PC-9 (cell line): ENCODE results near the gene TRIML1. TPM values are rescaled to one million over a fixed set of nuclear protein-coding genes. Genes with fewer than 3 reads are reported as not detected.

ENCODE experiments used
- BruUV-seq: library from RNA; stranded (reverse); fragments of 400-500 nt; replicated peaks from 2 replicates; lab custom pipeline; 2021; lab: Mats Ljungman, UMichigan
- CTCF ChIA-PET: fragments of 300-600 bp; sonication (Branson Sonifier 250); formaldehyde crosslinking; loops from one replicate; lab custom pipeline; 2022; ENCODE audit warnings: antibody characterized with exemption; lab: Charles Lee
- POLR2A ChIA-PET: fragments of 300-600 bp; sonication (Branson Sonifier 250); formaldehyde crosslinking; loops from one replicate; lab custom pipeline; 2022; ENCODE audit warnings: antibody characterized with exemption; ENCODE audit not compliant: unreplicated experiment; lab: Charles Lee
- DNase-seq, 2 experiments: peaks; one replicate each; pipeline versions ENCODE4 v3.0.0 to v3.0.0-alpha.2; 2015 to 2022; ENCODE audit warnings: mixed read lengths in 1 of 2
- H2AFZ ChIP-seq: fragments of 200-600 bp; sonication (generic); 2 replicates; pipeline ENCODE4 v1.8.1; 2017; ENCODE audit warnings: antibody characterized with exemption
- H3F3A ChIP-seq: fragments of 200-600 bp; sonication (generic); 2 replicates; pipeline ENCODE4 v1.8.1; 2017; ENCODE audit warnings: antibody characterized with exemption, mild to moderate bottlenecking, low read depth; ENCODE audit not compliant: insufficient read depth
- H3K27ac ChIP-seq: fragments of 200-600 bp; sonication (generic); 2 replicates; pipeline ENCODE4 v1.6.1; 2016; ENCODE audit warnings: mixed run types
- H3K27me3 ChIP-seq: fragments of 200-600 bp; sonication (generic); 2 replicates; pipeline ENCODE4 v1.6.1; 2016; ENCODE audit warnings: low read depth, mixed run types; ENCODE audit not compliant: insufficient read depth
- H3K36me3 ChIP-seq: fragments of 200-600 bp; sonication (generic); 2 replicates; pipeline ENCODE4 v1.6.1; 2016; ENCODE audit warnings: low read depth, mixed run types
- H3K4me1 ChIP-seq: fragments of 200-600 bp; sonication (generic); replicated peaks from 2 replicates; pipeline ENCODE4 v1.6.1; 2016; ENCODE audit warnings: mixed run types; ENCODE audit not compliant: insufficient read depth
- H3K4me2 ChIP-seq: fragments of 200-600 bp; sonication (generic); 2 replicates; pipeline ENCODE4 v1.6.1; 2017; ENCODE audit warnings: mixed run types
- H3K4me3 ChIP-seq: fragments of 200-600 bp; sonication (generic); 2 replicates; pipeline ENCODE4 v1.6.1; 2016; ENCODE audit warnings: mixed run types
- H3K79me2 ChIP-seq: fragments of 200-600 bp; sonication (generic); 2 replicates; pipeline ENCODE4 v1.6.1; 2017; ENCODE audit warnings: low read depth, mixed run types
- H3K9me2 ChIP-seq: fragments of 200-600 bp; sonication (generic); 2 replicates; pipeline ENCODE4 v1.8.1; 2017; ENCODE audit warnings: mild to moderate bottlenecking; ENCODE audit not compliant: insufficient read depth
- H3K9me3 ChIP-seq: fragments of 200-600 bp; sonication (generic); 2 replicates; pipeline ENCODE4 v1.8.1; 2016; ENCODE audit warnings: low read depth; ENCODE audit not compliant: insufficient read depth
- H4K20me1 ChIP-seq: fragments of 200-600 bp; sonication (generic); 2 replicates; pipeline ENCODE4 v1.8.1; 2017; ENCODE audit not compliant: insufficient read depth
- CTCF ChIP-seq: fragments of 200-600 bp; sonication (generic); conservative IDR thresholded peaks from 2 replicates; pipeline ENCODE4 v1.6.1; 2017; ENCODE audit warnings: mixed run types, antibody characterized with exemption, mild to moderate bottlenecking, moderate library complexity
- EZH2 ChIP-seq: fragments of 200-600 bp; sonication (generic); IDR thresholded peaks from 2 replicates; pipeline ENCODE4 v1.8.0; 2017; ENCODE audit warnings: antibody characterized with exemption, low read depth
- intact Hi-C: fragments of 100-400 bp; cut with micrococcal nuclease; formaldehyde crosslinking; loops from one replicate; pipeline ENCODE4 v1.10.0; 2022; ENCODE audit not compliant: unreplicated experiment
- total RNA-seq: library from RNA; stranded (reverse); gene quantifications from 2 replicates; pipeline ENCODE4 v1.2.3, GENCODE V29; 2021

TRIML1 gene
- total RNA-seq, 1 experiment from 2014 or later, result not detected

GRCh38 chr4:188146618-188147017 lies 7.4 kb downstream of the TRIML1 start:
- H3K4me1 ChIP-seq, result no peaks in the 10 kb centered on the region
- H3K79me2 ChIP-seq, result no peaks in the 10 kb centered on the region
- H4K20me1 ChIP-seq, result no peaks in the 10 kb centered on the region
- H3K27ac ChIP-seq, result no peak overlapping the region
- intact Hi-C loops, result no loop called here
- BruUV-seq, result no TSS peak
- H3K4me2 ChIP-seq, result no peak overlapping the region
- no peaks in the 10 kb centered on the region for H3K9me3 ChIP-seq
- H3K27me3 ChIP-seq, result peaks cover 20% of the 10 kb centered on the region
- TF ChIP-seq EZH2 (no peak), CTCF (no peak)
- H3K36me3 ChIP-seq, result no peaks in the 10 kb centered on the region
- POLR2A ChIA-PET, result no interaction called here
- no peak overlapping the region for H2AFZ ChIP-seq
- no peaks in the 10 kb centered on the region for H3F3A ChIP-seq
- H3K4me3 ChIP-seq, result no peak overlapping the region
- no peaks in the 10 kb centered on the region for H3K9me2 ChIP-seq
- CTCF ChIA-PET, result no interaction called here
- DNase-seq, result no peak

GRCh38 chr4:188147176-188147575 lies 7.9 kb downstream of the TRIML1 start:
- POLR2A ChIA-PET, result no interaction called here
- CTCF ChIA-PET, result no interaction called here
- no peak overlapping the region for H3K27ac ChIP-seq

GRCh38 chr4:188147776-188148175 lies 8.5 kb downstream of the TRIML1 start:
- intact Hi-C loops, result no loop called here
- Histone ChIP-seq H3K4me1 (no peaks in the 10 kb centered on the region), H3K4me2 (no peak overlapping the region), H3K4me3 (no peak overlapping the region), H3F3A (no peaks in the 10 kb centered on the region), H3K27me3 (peaks cover 17% of the 10 kb centered on the region; the same call in 1 of the 2 replicates), H3K36me3 (no peaks in the 10 kb centered on the region), H3K9me3 (no peaks in the 10 kb centered on the region), H4K20me1 (no peaks in the 10 kb centered on the region), H3K79me2 (no peaks in the 10 kb centered on the region), H2AFZ (no peak overlapping the region), H3K27ac (no peak overlapping the region), H3K9me2 (no peaks in the 10 kb centered on the region)
- TF ChIP-seq EZH2, result no peak
- no peak for TF ChIP-seq CTCF
- ChIA-PET CTCF (no interaction called here), POLR2A (no interaction called here)
- DNase-seq, result no peak
- BruUV-seq, result no TSS peak

More at GRCh38 chr4:188147176-188147575, 7.9 kb downstream of the TRIML1 start:
- intact Hi-C loops, result no loop called here
- Histone ChIP-seq H3F3A (no peaks in the 10 kb centered on the region), H3K4me3 (no peak overlapping the region), H3K9me3 (no peaks in the 10 kb centered on the region), H3K9me2 (no peaks in the 10 kb centered on the region), H4K20me1 (no peaks in the 10 kb centered on the region), H3K4me2 (no peak overlapping the region), H3K27me3 (peaks cover 19% of the 10 kb centered on the region; the same call in 1 of the 2 replicates), H2AFZ (no peak overlapping the region), H3K4me1 (no peaks in the 10 kb centered on the region), H3K79me2 (no peaks in the 10 kb centered on the region), H3K36me3 (no peaks in the 10 kb centered on the region)
- BruUV-seq, result no TSS peak
- DNase-seq, result no peak
- no peak for TF ChIP-seq CTCF
- no peak for TF ChIP-seq EZH2
